Neural cell (in vitro differentiated cells): Measurements from ENCODE around the gene EPHB4. TPM values are rescaled to one million over a fixed set of nuclear protein-coding genes. Genes with fewer than 3 reads are reported as not detected.

Source experiments
- H2AFZ ChIP-seq: fragments of 200-600, 300-800 bp; sonication (generic), shearing (Covaris generic); 2 replicates; pipeline ENCODE4 v1.6.0; 2014; ENCODE audit warnings: low read depth, mild to moderate bottlenecking, antibody characterized with exemption, low read length, moderate library complexity
- H3F3A ChIP-seq: fragments of 200-600 bp; shearing (Covaris generic); 2 replicates; pipeline ENCODE4 v1.6.1; 2016; ENCODE audit warnings: mild to moderate bottlenecking, moderate library complexity, mixed read lengths, antibody characterized with exemption, low read length; ENCODE audit not compliant: insufficient read depth, poor library complexity, severe bottlenecking
- H3K27ac ChIP-seq: fragments of 200-600, 300-800 bp; sonication (generic), shearing (Covaris generic); 2 replicates; pipeline ENCODE4 v1.5.1; 2014; ENCODE audit warnings: mild to moderate bottlenecking, low read length, moderate library complexity
- H3K27me3 ChIP-seq: fragments of 300-800, 200-600 bp; sonication (generic), shearing (Covaris generic); 2 replicates; pipeline ENCODE4 v1.6.0; 2014; ENCODE audit warnings: mild to moderate bottlenecking, low read depth, low read length, moderate library complexity; ENCODE audit not compliant: insufficient read depth
- H3K36me3 ChIP-seq: fragments of 300-800, 200-600 bp; sonication (generic), shearing (Covaris generic); 2 replicates; pipeline ENCODE4 v1.5.1; 2014; ENCODE audit warnings: mild to moderate bottlenecking, antibody characterized with exemption, low read length, moderate library complexity; ENCODE audit not compliant: insufficient read depth
- H3K4me2 ChIP-seq: fragments of 300-800, 200-600 bp; sonication (generic), shearing (Covaris generic); 2 replicates; pipeline ENCODE4 v1.6.0; 2014; ENCODE audit warnings: mild to moderate bottlenecking, low read length
- H3K4me3 ChIP-seq: fragments of 300-800, 200-600 bp; sonication (generic), shearing (Covaris generic); 2 replicates; pipeline ENCODE4 v1.5.1; 2014; ENCODE audit warnings: mild to moderate bottlenecking, low read length, moderate library complexity
- H3K79me2 ChIP-seq: fragments of 200-600 bp; shearing (Covaris generic); replicated peaks from 2 replicates; pipeline ENCODE4 v1.6.0; 2014; ENCODE audit warnings: mild to moderate bottlenecking, low read length, moderate library complexity; ENCODE audit not compliant: insufficient read depth
- H3K9ac ChIP-seq: fragments of 300-800, 200-600 bp; sonication (generic), shearing (Covaris generic); 2 replicates; pipeline ENCODE4 v1.6.1; 2016; ENCODE audit warnings: mild to moderate bottlenecking, low read length, mixed read lengths
- H3K9me2 ChIP-seq: fragments of 200-600 bp; shearing (Covaris generic); 2 replicates; pipeline ENCODE4 v1.6.1; 2016; ENCODE audit warnings: mild to moderate bottlenecking, low read length, mixed read lengths; ENCODE audit not compliant: insufficient read depth
- H3K9me3 ChIP-seq: fragments of 200-600, 300-800 bp; sonication (generic), shearing (Covaris generic); 2 replicates; pipeline ENCODE4 v1.6.1; 2016; ENCODE audit warnings: mild to moderate bottlenecking, mixed run types, low read length, moderate library complexity, mixed read lengths
- H4K20me1 ChIP-seq: fragments of 200-600 bp; shearing (Covaris generic); 2 replicates; pipeline ENCODE4 v1.6.1; 2016; ENCODE audit warnings: mild to moderate bottlenecking, mixed run types; ENCODE audit not compliant: insufficient read depth
- CTCF ChIP-seq: fragments of 450-650 bp; IDR thresholded peaks from 2 replicates; pipeline ENCODE4 v1.5.1; 2014; ENCODE audit warnings: antibody characterized with exemption, mild to moderate bottlenecking, moderate library complexity; ENCODE audit not compliant: poor library complexity, severe bottlenecking
- EP300 ChIP-seq: fragments of 450-650 bp; conservative IDR thresholded peaks from 2 replicates; pipeline ENCODE4 v1.6.1; 2014; ENCODE audit warnings: antibody characterized with exemption, mild to moderate bottlenecking, moderate library complexity; ENCODE audit not compliant: poor library complexity, severe bottlenecking
- RAD21 ChIP-seq: fragments of 450-650 bp; conservative IDR thresholded peaks from 2 replicates; pipeline ENCODE4 v1.6.1; 2014; ENCODE audit warnings: antibody characterized with exemption, mild to moderate bottlenecking, moderate library complexity
- SMC3 ChIP-seq: fragments of 450-650 bp; conservative IDR thresholded peaks from 2 replicates; pipeline ENCODE4 v1.6.1; 2014; ENCODE audit warnings: antibody characterized with exemption, mild to moderate bottlenecking, moderate library complexity; ENCODE audit not compliant: poor library complexity
- polyA plus RNA-seq: library from polyadenylated mRNA; depleted of rRNA; stranded (reverse); fragments of >200 nt; gene quantifications from 2 replicates; pipeline ENCODE4 v1.2.3, GENCODE V29; 2014
- small RNA-seq, 3 experiments: library from RNA; depleted of rRNA; stranded (forward); fragments of <200 nt; gene quantifications; one replicate each; pipeline ENCODE3, GENCODE V24; 2012

Gene EPHB4
- polyA plus RNA-seq, 1 donor from 2014 or later = 0.92 TPM

GRCh38 chr7:100752994-100753393 is 74.3 kb downstream of the EPHB4 start:
- Histone ChIP-seq H3K36me3 (no peaks in the 10 kb centered on the region), H3F3A (no peaks in the 10 kb centered on the region), H4K20me1 (no peaks in the 10 kb centered on the region), H3K27me3 (no peaks in the 10 kb centered on the region), H3K9ac (no peak overlapping the region), H3K4me3 (no peak overlapping the region), H3K27ac (no peak overlapping the region), H3K4me2 (no peak overlapping the region), H3K79me2 (no peaks in the 10 kb centered on the region), H3K9me3 (no peaks in the 10 kb centered on the region), H2AFZ (no peak overlapping the region), H3K9me2 (no peaks in the 10 kb centered on the region)
- TF ChIP-seq EP300 = no peak
- TF ChIP-seq SMC3 = no peak
- TF ChIP-seq CTCF = no peak
- no peak for TF ChIP-seq RAD21

Small RNA genes within 50 kb of the gene (small RNA-seq; reads per million reads assigned to genes)
- gene RN7SL750P = 0 reads per million in 3 experiments

Other genes starting within 250 kb of the EPHB4 start
- 17.2 and 25.1 TPM in 2 replicates for gene LRCH4, start 241.4 kb downstream of the EPHB4 start, polyA plus RNA-seq
- gene FBXO24, start 241.2 kb downstream of the EPHB4 start, polyA plus RNA-seq = 0.52 and 1.5 TPM in 2 replicates
- gene PCOLCE, start 225.2 kb downstream of the EPHB4 start, polyA plus RNA-seq = 0.48 and 2.0 TPM in 2 replicates
- gene MOSPD3, start 215.0 kb downstream of the EPHB4 start, polyA plus RNA-seq = 26.5 and 27.9 TPM in 2 replicates
- 21.0 and 23.5 TPM in 2 replicates for gene TFR2, start 186.0 kb downstream of the EPHB4 start, polyA plus RNA-seq
- gene ACTL6B, start 171.1 kb downstream of the EPHB4 start, polyA plus RNA-seq = 339 and 389 TPM in 2 replicates
- gene GNB2, start 153.8 kb downstream of the EPHB4 start, polyA plus RNA-seq = 279 and 284 TPM in 2 replicates
- 28.3 and 33.5 TPM in 2 replicates for gene GIGYF1, start 133.3 kb downstream of the EPHB4 start, polyA plus RNA-seq
- gene POP7, start 121.4 kb downstream of the EPHB4 start, polyA plus RNA-seq = 92.1 and 104 TPM in 2 replicates
- not detected in 2 replicates for gene EPO, start 107.1 kb downstream of the EPHB4 start, polyA plus RNA-seq
- not detected in 2 replicates for gene ZAN, start 93.9 kb downstream of the EPHB4 start, polyA plus RNA-seq
- gene SLC12A9, start 25.2 kb upstream of the EPHB4 start, polyA plus RNA-seq = 21.2 and 29.0 TPM in 2 replicates
- gene TRIP6, start 39.9 kb upstream of the EPHB4 start, polyA plus RNA-seq = 1.4 and 2.1 TPM in 2 replicates
- gene SRRT, start 47.6 kb upstream of the EPHB4 start, polyA plus RNA-seq = 59.9 and 65.2 TPM in 2 replicates
- 2.4 and 5.0 TPM in 2 replicates for gene UFSP1, start 62.2 kb upstream of the EPHB4 start, polyA plus RNA-seq
- gene ACHE, start 68.4 kb upstream of the EPHB4 start, polyA plus RNA-seq = 12.2 and 14.3 TPM in 2 replicates
- not detected in 2 replicates for gene MUC3A, start 122.0 kb upstream of the EPHB4 start, polyA plus RNA-seq
- gene MUC12, start 142.0 kb upstream of the EPHB4 start, polyA plus RNA-seq = not detected in 2 replicates
- gene MUC17, start 192.6 kb upstream of the EPHB4 start, polyA plus RNA-seq = not detected in 2 replicates